ENCODE data around the gene RNF144A. TPM values are rescaled to one million over a fixed set of nuclear protein-coding genes. Genes with fewer than 3 reads are reported as not detected.

The RNF144A gene
- total and polyA plus RNA-seq, 2 experiments from 2014 or later: 2.8 to 14.7 TPM

- H2AFZ ChIP-seq: no peak overlapping the region
- Mint-ChIP-seq H3K36me3 (ENCODE audit: low read depth) (peaks cover 12% of the 10 kb centered on the region; the same call in 2 of the 3 replicates), H3K4me3 (no peak overlapping the region), H3K27ac (no peak overlapping the region), H3K27me3 (ENCODE audit: insufficient read depth, low read depth, poor library complexity) (no peaks in the 10 kb centered on the region), H3K4me1 (peaks cover 4% of the 10 kb centered on the region; the same call in 1 of the 3 replicates), H3K9me3 (peaks cover 3% of the 10 kb centered on the region; the same call in 1 of the 3 replicates)
- H3K4me2 ChIP-seq: no peak overlapping the region
- no peaks in the 10 kb centered on the region for H3K36me3 ChIP-seq (ENCODE audit: insufficient read depth)
- no peak for ATAC-seq
- no peaks in the 10 kb centered on the region for H3K27me3 ChIP-seq (ENCODE audit: insufficient read depth)
- H3K79me2 ChIP-seq (replicated peaks; ENCODE audit: insufficient read depth): no peaks in the 10 kb centered on the region
- no peak overlapping the region for H3K27ac ChIP-seq (ENCODE audit: low read depth)
- no peaks in the 10 kb centered on the region for H3K9me2 ChIP-seq (ENCODE audit: insufficient read depth)
- TF ChIP-seq POLR2AphosphoS5 (IDR thresholded peaks at IDR 0.05; ENCODE audit: low read depth) (no peak), STAT1 (IDR thresholded peaks at IDR 0.05; ENCODE audit: unreplicated experiment) (no peak), ETS1 (IDR thresholded peaks at IDR 0.05) (no peak), ZNF114 (CRISPR knock-in tag; IDR thresholded peaks at IDR 0.05) (no peak), EZH2phosphoT487 (IDR thresholded peaks at IDR 0.05; ENCODE audit: unreplicated experiment) (no peak), ZNF331 (CRISPR knock-in tag; IDR thresholded peaks at IDR 0.05; ENCODE audit: low read depth) (no peak), JUNB (IDR thresholded peaks at IDR 0.05; ENCODE audit: unreplicated experiment) (no peak), EZH2 (IDR thresholded peaks at IDR 0.05; ENCODE audit: low read depth, unreplicated experiment) (no peak), CREB1 (CRISPR knock-in tag; IDR thresholded peaks at IDR 0.05; ENCODE audit: low read depth) (no peak), REST (IDR thresholded peaks at IDR 0.05; ENCODE audit: unreplicated experiment) (no peak), ZNF462 (CRISPR knock-in tag; IDR thresholded peaks at IDR 0.05) (no peak), CTCF (conservative IDR thresholded peaks at IDR 0.05; ENCODE audit: low read depth in 2 of 2) (no peak), NANOG (IDR thresholded peaks at IDR 0.05; ENCODE audit: borderline replicate concordance) (no peak)
- no peaks in the 10 kb centered on the region for H4K20me1 ChIP-seq (replicated peaks; ENCODE audit: insufficient read depth)
- no peak overlapping the region for H3K4me3 ChIP-seq
- DNase-seq (ENCODE audit: low spot score): no peak
- no peaks in the 10 kb centered on the region for H3K4me1 ChIP-seq (ENCODE audit: insufficient read depth)
- no peaks in the 10 kb centered on the region for H3F3A ChIP-seq (replicated peaks; ENCODE audit: low read depth)
Measured at GRCh38 chr2:6966446-6966940, 49.3 kb downstream of the RNF144A start.
